ENCODE measurements around the gene QSOX1.

Gene QSOX1

DNA sequence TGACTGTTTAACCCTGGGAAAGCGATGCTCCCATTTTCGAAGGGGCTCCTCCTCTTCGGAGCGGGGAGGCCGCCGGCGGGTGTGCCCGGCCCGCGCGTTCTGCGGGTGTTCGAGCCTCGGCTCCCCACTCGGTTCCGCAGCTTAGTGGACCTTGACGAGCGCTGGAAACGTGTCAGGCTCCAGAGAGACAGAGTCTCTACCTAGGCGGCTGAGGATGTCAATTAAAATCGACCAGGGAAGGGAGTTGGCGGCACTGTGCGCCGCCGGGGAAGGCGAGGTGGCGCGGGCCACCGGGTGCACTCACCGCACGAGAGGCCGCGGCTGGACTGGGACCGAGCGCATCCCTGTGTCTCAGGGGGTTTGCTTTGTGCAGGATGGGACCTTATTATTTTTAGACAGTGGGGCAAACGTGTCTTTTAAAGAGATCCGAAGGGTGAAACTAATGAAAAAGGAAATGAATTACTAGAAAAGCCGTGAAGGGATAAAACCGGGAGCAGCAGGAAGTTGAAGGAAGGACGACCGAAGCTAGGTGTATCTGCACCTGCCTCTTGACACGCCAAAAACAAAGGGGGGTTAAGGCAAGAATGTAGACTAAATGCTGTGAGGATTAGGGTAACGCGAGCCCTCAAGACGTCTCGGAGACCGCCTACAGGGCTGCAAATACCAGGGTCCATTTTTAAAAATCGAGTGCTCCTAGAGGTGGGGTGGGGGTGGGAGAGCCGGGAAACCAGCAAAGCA is 81.0 kb downstream of the QSOX1 start:
- DNase-seq (ENCODE audit: low spot score), result no peak

DNA sequence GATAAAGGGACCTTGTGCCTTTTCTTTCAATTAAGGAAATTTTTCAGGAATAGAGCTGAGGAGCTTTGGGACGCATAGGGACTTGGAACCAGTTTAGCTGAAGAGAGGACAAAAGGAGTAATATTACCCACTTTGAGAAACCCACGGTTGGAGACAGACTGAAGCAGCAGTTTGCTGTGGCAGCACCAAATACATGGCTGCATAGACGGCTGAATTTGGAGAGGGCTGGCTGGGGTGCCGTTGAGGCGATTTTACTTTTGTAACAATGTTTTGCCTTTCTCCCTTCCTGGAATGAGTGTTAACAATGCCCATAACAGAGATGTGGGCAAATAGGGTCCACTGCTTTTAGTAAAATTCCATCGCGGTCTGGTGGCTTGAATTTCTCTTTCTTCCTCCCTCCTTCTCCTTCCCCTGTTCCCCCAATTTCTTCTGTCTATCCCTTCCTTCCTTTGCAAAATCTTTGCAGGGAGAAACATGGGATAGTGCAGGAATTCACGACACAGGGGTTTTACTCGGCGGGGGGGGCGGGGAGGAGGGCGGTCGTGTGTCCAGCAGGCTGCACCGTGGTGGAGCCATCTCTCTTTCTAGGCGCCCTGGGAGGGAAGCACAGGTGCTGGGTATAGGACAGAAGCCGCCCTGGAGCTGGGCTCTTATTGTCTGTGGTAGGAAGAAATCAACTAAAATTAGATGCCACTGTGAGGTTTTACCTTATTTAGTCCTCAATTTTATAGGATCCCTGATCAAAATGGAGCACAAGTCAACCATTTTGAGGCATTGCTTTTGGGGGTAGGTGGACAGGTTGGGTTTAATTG is 82.2 kb downstream of the QSOX1 start:
- no peak for DNase-seq (ENCODE audit: low spot score)

GRCh38 chr1:180237869-180238476 is 83.3 kb downstream of the QSOX1 start:
- no peak for DNase-seq (ENCODE audit: low spot score)

GRCh38 chr1:180238675-180239074 is 84.0 kb downstream of the QSOX1 start:
- DNase-seq (ENCODE audit: low spot score), result no peak

- no peak for DNase-seq (ENCODE audit: low spot score)
These were observed 84.8 kb downstream of the QSOX1 start for GRCh38 chr1:180239145-180240096.

GRCh38 chr1:180241716-180242544 is 87.3 kb downstream of the QSOX1 start:
- DNase-seq (ENCODE audit: low spot score), result no peak

DNA sequence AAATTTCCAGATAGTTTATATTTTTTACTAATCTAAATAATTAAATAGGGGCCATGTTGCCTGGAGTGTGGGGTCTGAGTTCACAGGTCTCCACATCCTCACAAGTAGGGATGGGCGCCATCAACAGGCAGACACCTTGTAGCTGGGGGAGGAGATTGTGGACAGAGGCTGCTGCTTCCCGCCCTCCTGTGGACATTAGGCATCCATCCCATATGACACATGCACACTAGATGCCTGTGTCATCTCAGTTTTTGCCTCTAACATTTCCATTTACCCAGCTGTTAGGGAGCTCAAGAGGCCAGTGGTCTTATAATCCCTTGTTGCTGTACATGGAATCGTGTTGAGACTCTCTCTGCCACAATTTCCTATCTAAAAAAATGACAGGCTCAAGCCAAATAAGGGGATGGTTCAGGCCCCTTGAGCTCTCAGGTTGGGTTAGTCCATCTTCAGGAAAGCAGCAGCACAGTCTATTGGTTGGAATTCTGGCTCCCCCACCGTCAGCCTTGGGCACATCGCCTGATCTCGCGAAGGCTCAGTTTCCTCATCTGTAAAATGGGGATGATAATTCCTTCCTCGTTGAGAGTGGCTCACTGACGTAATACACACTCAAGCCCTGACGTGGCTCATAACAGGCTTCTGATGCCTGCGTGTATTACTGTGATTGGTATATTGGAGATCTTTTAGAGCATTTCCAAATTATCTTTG is 89.0 kb downstream of the QSOX1 start:
- DNase-seq (ENCODE audit: low spot score), result no peak

DNA sequence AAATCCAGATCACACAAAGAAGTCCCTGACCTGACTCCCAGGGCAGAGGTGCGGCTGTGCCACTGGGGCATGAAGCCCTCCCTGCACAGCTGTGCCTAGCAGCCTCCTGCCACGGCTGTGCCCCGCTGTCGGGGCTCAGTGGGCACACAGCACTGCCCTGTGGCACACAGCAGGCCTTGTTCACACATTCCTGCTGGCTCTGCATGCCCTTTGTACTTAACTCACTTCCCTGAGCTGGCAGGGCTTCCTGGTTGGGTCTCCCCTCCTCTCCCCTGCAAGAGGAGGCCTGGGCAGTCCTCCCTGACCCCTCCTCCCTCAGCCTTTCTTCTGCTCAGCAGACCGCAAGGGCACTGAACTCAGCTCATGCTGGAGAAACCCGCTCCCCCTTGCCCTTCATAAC is 90.2 kb downstream of the QSOX1 start:
- DNase-seq (ENCODE audit: low spot score), result no peak

- DNase-seq (ENCODE audit: low spot score), result no peak
These were observed 91.9 kb downstream of the QSOX1 start for GRCh38 chr1:180246579-180246978.

DNA sequence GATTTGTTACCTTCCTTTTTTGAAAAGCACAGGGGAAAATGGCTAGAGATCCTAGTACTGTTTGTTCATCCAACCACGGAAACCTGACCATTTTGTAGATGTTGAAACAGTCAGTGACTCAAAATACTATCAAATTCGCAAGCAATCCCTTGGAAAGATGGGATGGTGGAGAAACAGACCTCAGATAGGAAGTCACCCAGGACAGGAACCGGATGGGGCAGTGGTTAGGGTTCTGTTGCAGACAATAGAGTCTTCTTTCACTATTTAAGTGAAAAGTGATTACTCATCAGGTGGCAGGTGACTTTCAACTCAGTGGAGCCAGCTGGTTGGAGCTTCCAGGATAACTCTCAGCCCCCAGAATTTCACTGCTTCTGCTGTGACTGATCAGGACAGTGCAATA is 92.4 kb downstream of the QSOX1 start:
- DNase-seq (ENCODE audit: low spot score), result no peak

DNA sequence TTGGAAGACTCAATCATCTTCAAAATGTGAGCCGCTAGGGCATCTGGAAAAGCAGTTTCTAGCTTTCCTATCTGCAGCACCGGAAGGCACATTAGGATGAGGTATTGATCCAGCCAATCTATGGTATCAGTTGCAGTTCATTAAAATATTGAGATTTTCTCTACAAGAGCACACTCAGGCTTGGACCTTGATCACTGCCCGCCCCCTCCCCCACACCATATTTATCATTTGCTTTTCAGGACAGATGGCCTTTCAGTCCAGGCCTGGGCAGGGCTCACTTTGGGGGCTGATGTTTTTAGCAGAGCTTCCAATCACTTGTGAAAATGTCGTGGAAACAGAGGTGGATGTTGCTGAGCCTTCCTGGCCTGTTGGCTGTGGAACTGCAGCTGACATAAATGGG is 92.9 kb downstream of the QSOX1 start:
- no peak for DNase-seq (ENCODE audit: low spot score)

- no peak for DNase-seq (ENCODE audit: low spot score)
These were observed 93.5 kb downstream of the QSOX1 start for GRCh38 chr1:180248176-180248575.

DNA sequence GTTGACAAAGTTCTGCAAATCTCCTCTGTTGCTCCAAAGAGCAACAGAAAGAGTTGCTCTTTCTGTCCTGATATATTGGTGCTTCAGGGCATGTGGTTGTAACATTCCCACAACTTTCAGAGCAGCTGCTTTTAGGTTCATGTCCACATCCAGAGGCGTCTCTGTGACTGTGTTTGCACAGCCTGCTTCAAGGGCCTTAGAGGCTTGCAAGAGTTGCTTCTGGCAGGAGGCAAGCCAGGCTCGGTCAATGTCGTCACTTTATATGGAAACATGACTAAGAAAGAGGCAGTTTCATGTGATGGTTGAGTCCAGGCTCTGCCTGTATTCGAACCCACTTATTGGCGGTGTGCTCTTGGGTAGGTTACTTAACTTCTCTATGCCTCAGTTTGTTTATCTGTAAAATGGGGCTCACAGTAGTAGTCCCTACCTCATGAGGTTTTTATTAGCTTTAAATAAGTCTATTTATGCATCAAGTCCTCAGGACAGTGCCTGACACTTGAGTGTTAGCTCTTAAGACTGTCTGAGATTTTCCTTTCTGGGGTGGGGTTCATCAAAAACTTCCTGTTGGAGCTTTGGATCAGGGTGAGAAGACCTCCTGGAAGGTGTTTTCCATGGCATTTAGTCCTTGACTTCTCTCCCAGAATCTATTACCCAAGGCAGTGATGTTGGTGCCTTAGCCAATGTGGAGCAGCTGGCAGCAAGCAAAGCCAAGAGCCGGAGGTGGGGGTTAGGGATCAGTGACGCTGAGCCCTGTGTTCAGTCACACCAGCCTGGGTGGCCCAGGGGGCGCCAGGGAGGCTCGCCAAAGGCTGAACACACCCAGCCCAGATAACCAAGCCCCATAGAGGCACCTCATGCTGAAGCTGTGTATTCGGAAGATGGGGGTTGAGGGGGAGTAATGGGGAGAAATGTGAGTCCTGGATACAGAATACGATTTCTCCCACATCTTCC is 94.3 kb downstream of the QSOX1 start:
- DNase-seq (ENCODE audit: low spot score), result no peak

DNA sequence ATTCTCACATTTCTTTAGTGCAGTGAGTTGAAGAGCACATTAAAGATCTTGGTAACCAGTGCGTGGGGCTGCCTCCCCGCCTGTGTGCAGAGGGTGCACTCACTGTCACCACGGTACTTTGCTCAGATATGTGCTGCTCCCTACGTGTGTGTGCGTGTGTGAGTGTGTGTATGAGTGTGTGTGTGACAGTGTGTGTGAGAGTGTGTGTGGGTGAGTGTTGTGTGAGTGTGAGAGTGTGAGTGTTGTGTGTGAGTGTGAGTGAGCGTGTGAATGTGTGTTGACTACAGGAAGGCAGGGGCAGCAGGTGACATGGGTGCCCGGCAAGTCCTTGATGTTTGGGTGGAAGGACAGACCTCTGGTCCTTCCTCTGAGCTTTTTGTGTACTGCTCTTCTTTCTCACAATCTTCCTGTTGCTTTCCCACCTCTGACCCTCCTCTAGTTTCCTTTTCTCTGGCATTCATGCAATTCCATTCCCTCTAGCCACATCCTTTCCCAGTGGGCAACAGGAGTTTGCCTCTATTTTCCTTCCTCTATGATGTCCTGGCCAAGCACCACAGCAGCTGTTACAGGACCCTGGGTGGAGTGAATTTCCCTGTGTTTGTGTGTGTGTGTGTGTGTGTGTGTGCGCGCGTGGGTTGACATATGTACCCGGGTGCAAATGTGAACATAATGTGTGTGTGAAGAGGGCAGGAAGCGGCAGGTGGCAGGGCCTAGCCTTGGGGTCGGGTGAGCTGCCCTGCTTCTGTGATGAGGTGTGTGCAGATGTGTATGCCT is 95.2 kb downstream of the QSOX1 start:
- DNase-seq (ENCODE audit: low spot score), result no peak

GRCh38 chr1:180250499-180250770 is 95.8 kb downstream of the QSOX1 start:
- no peak for DNase-seq (ENCODE audit: low spot score)

DNA sequence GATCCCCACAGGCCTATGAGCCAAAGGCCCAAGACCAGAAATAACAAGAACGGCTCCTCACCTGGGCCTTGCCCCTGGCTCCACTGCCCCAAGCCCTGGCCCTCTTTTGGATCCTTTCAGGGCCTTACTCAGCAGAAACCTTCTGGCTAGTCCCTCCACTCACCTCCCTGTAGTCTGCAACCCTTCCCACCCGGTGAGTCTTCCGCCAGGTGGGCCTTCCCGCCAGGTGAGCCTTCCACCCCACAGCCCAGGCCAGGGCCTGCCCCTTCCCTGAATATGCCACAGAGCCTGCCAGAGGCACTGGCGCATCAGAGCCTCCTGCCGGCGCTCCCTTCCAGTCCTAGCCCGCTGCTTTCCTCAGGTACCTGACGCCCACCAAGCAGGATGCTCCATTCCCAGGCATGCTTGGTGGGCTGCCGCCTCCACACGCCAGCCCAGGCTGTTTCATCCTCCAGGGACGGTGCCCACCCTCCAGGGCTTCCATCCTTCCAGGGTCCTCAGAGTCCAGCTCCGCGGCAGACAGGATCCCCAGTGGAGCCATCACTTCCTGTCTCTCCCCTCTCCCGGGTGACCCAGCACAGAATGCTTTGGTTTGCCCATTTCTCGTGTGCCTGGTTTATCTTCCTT is 96.3 kb downstream of the QSOX1 start:
- no peak for DNase-seq (ENCODE audit: low spot score)

- no peak for DNase-seq (ENCODE audit: low spot score)
These were observed 97.0 kb downstream of the QSOX1 start for GRCh38 chr1:180251526-180252305.

Measured in LoVo (cell line).